Measurements from ENCODE around the gene BASP1. TPM values are rescaled to one million over a fixed set of nuclear protein-coding genes. Genes with fewer than 3 reads are reported as not detected.

The BASP1 gene
- total RNA-seq, 1 experiment from 2014 or later, result not detected

- H3K4me3 Mint-ChIP-seq (ENCODE audit: low read depth, unreplicated experiment), result no peak overlapping the region
- BruUV-seq (replicated peaks), result no TSS peak
- no peak for TF ChIP-seq CTCF (IDR thresholded peaks at IDR 0.05; ENCODE audit: unreplicated experiment)
- peaks cover 76% of the 10 kb centered on the region for H3K27me3 Mint-ChIP-seq (ENCODE audit: unreplicated experiment)
- DNase-seq, result no peak
- H3K36me3 Mint-ChIP-seq (ENCODE audit: insufficient read depth, unreplicated experiment), result no peaks in the 10 kb centered on the region
- intact Hi-C loops (cut with micrococcal nuclease; ENCODE audit: unreplicated experiment), result no loop called here
- no peaks in the 10 kb centered on the region for H3K4me1 Mint-ChIP-seq (ENCODE audit: low read depth, unreplicated experiment)
- CTCF ChIA-PET, result no interaction called here
- H3K27ac Mint-ChIP-seq (ENCODE audit: unreplicated experiment), result no peak overlapping the region
- no peaks in the 10 kb centered on the region for H3K9me3 Mint-ChIP-seq (ENCODE audit: low read depth, unreplicated experiment)
These were observed 15.0 kb downstream of the BASP1 start for GRCh38 chr5:17232405-17232804.

- H3K27me3 Mint-ChIP-seq (ENCODE audit: unreplicated experiment), result peaks cover 69% of the 10 kb centered on the region
- DNase-seq, result no peak
- H3K36me3 Mint-ChIP-seq (ENCODE audit: insufficient read depth, unreplicated experiment), result no peaks in the 10 kb centered on the region
- H3K27ac Mint-ChIP-seq (ENCODE audit: unreplicated experiment), result no peak overlapping the region
- intact Hi-C loops (cut with micrococcal nuclease; ENCODE audit: unreplicated experiment), result no loop called here
- CTCF ChIA-PET, result no interaction called here
- H3K9me3 Mint-ChIP-seq (ENCODE audit: low read depth, unreplicated experiment), result no peaks in the 10 kb centered on the region
- H3K4me1 Mint-ChIP-seq (ENCODE audit: low read depth, unreplicated experiment), result peaks cover 3% of the 10 kb centered on the region
- TF ChIP-seq CTCF (IDR thresholded peaks at IDR 0.05; ENCODE audit: unreplicated experiment), result no peak
- BruUV-seq (replicated peaks), result no TSS peak
- no peak overlapping the region for H3K4me3 Mint-ChIP-seq (ENCODE audit: low read depth, unreplicated experiment)
These were observed 16.1 kb downstream of the BASP1 start for GRCh38 chr5:17233488-17233887.

GRCh38 chr5:17234374-17234773 is 16.9 kb downstream of the BASP1 start:
- Mint-ChIP-seq H3K9me3 (ENCODE audit: low read depth, unreplicated experiment) (no peaks in the 10 kb centered on the region), H3K27me3 (ENCODE audit: unreplicated experiment) (peaks cover 60% of the 10 kb centered on the region), H3K4me3 (ENCODE audit: low read depth, unreplicated experiment) (no peak overlapping the region), H3K36me3 (ENCODE audit: insufficient read depth, unreplicated experiment) (no peaks in the 10 kb centered on the region), H3K4me1 (ENCODE audit: low read depth, unreplicated experiment) (peaks cover 9% of the 10 kb centered on the region), H3K27ac (ENCODE audit: unreplicated experiment) (no peak overlapping the region)
- BruUV-seq (replicated peaks), result no TSS peak
- CTCF ChIA-PET, result no interaction called here
- intact Hi-C loops (cut with micrococcal nuclease; ENCODE audit: unreplicated experiment), result no loop called here
- TF ChIP-seq CTCF (IDR thresholded peaks at IDR 0.05; ENCODE audit: unreplicated experiment), result no peak
- no peak for DNase-seq

GRCh38 chr5:17235731-17236330 is 18.4 kb downstream of the BASP1 start:
- CTCF ChIA-PET, result no interaction called here
- intact Hi-C loops (cut with micrococcal nuclease; ENCODE audit: unreplicated experiment), result no loop called here
- H3K9me3 Mint-ChIP-seq (ENCODE audit: low read depth, unreplicated experiment), result no peaks in the 10 kb centered on the region
- peaks cover 46% of the 10 kb centered on the region for H3K27me3 Mint-ChIP-seq (ENCODE audit: unreplicated experiment)
- no peak overlapping the region for H3K4me3 Mint-ChIP-seq (ENCODE audit: low read depth, unreplicated experiment)
- H3K27ac Mint-ChIP-seq (ENCODE audit: unreplicated experiment), result no peak overlapping the region
- DNase-seq, result no peak
- H3K36me3 Mint-ChIP-seq (ENCODE audit: insufficient read depth, unreplicated experiment), result no peaks in the 10 kb centered on the region
- peaks cover 9% of the 10 kb centered on the region for H3K4me1 Mint-ChIP-seq (ENCODE audit: low read depth, unreplicated experiment)
- no TSS peak for BruUV-seq (replicated peaks)
- TF ChIP-seq CTCF (IDR thresholded peaks at IDR 0.05; ENCODE audit: unreplicated experiment), result no peak
